K562 (cell line): ENCODE measurements around the gene CALU. TPM values are rescaled to one million over a fixed set of nuclear protein-coding genes. Genes with fewer than 3 reads are reported as not detected.

Experiments
- ETV6 ChIP-seq, 3 experiments: fragments of 150-350 bp in 1 of 3; sonication (generic) in 1 of 3; formaldehyde crosslinking in 1 of 3; IDR thresholded peaks; 2 replicates each; pipeline versions ENCODE4 v1.6.1 to v1.8.0; 2014 to 2022; ENCODE audit warnings: borderline replicate concordance in 2 of 3, low read depth in 2 of 3, antibody characterized with exemption in 1 of 3, low read length in 1 of 3, mild to moderate bottlenecking in 1 of 3, missing genetic modification reagents in 1 of 3
- FOXK2 ChIP-seq, 2 experiments: fragments of 450-650 bp; IDR thresholded peaks in 1 of 2; conservative IDR thresholded peaks in 1 of 2; 2 replicates each; pipeline ENCODE4 v1.6.1; 2016; ENCODE audit warnings: low read depth in 2 of 2, mild to moderate bottlenecking in 1 of 2
- FOXP1 ChIP-seq: sonication (generic); formaldehyde crosslinking; IDR thresholded peaks from 2 replicates; pipeline ENCODE4 v1.8.0; 2022; ENCODE audit warnings: mild to moderate bottlenecking, missing genetic modification reagents
- IFI16 ChIP-seq: fragments of 250-450 bp; sonication (Bioruptor Pico); IDR thresholded peaks from 2 replicates; pipeline ENCODE4 v2.1.2; 2022; ENCODE audit warnings: mild to moderate bottlenecking, inconsistent platforms
- MAFK ChIP-seq: IDR thresholded peaks from 2 replicates; pipeline ENCODE4 v1.6.1; 2011; ENCODE audit warnings: low read length, improper control_type of control experiment
- MED1 ChIP-seq: sonication (generic); formaldehyde crosslinking; IDR thresholded peaks from 2 replicates; pipeline ENCODE4 v1.8.1; 2023; ENCODE audit warnings: missing genetic modification reagents, borderline replicate concordance
- NEUROD1 ChIP-seq: fragments of 150-350 bp; IDR thresholded peaks from 2 replicates; pipeline ENCODE4 v1.6.1; 2014; ENCODE audit warnings: borderline replicate concordance, low read length, low read depth; ENCODE audit not compliant: partially characterized antibody
- NFIC ChIP-seq: fragments of 450-650 bp; IDR thresholded peaks from 2 replicates; pipeline ENCODE4 v1.6.1; 2017; ENCODE audit warnings: mild to moderate bottlenecking, inconsistent platforms
- NUFIP1 ChIP-seq: fragments of 450-650 bp; IDR thresholded peaks from 2 replicates; pipeline ENCODE4 v1.6.1; 2018; ENCODE audit not compliant: partially characterized antibody
- RNF2 ChIP-seq: sonication (generic); IDR thresholded peaks from 2 replicates; pipeline ENCODE4 v1.6.1; 2016
- TAF9B ChIP-seq: fragments of 450-650 bp; IDR thresholded peaks from 2 replicates; pipeline ENCODE4 v1.6.1; 2018; ENCODE audit warnings: mild to moderate bottlenecking; ENCODE audit not compliant: partially characterized antibody
- TBL1XR1 ChIP-seq, 2 experiments: IDR thresholded peaks; 2 replicates each; pipeline ENCODE4 v1.6.1; 2012; ENCODE audit warnings: improper control_type of control experiment in 2 of 2, low read length in 2 of 2, mild to moderate bottlenecking in 1 of 2
- ZC3H11A ChIP-seq: IDR thresholded peaks from 2 replicates; pipeline ENCODE4 v1.6.1; 2012; ENCODE audit warnings: low read depth, low read length, improper control_type of control experiment
- ZNF184 ChIP-seq: sonication (generic); formaldehyde crosslinking; IDR thresholded peaks from 2 replicates; pipeline ENCODE4 v1.5.0; 2020; ENCODE audit warnings: missing genetic modification reagents
- ZNF263 ChIP-seq: sonication (generic); formaldehyde crosslinking; IDR thresholded peaks from 2 replicates; pipeline ENCODE4 v1.8.0; 2022; ENCODE audit warnings: mild to moderate bottlenecking, missing genetic modification reagents, borderline replicate concordance
- ZNF354B ChIP-seq: fragments of 250-450 bp; sonication (Bioruptor Pico); IDR thresholded peaks from 2 replicates; pipeline ENCODE4 v1.4.0; 2020
- polyA plus RNA-seq, 8 experiments: library from polyadenylated mRNA; depleted of rRNA in 4 of 8; stranded (reverse) in 5 of 8; unstranded in 3 of 8; fragments of >200 nt; fragmentation: Nextera tagmentation in 2 of 8; fragmentation: Illumina TruSeq in 1 of 8; extraction: Ambion mirVana in 2 of 8; extraction: Trizol in 1 of 8; gene quantifications; 2 replicates each; pipeline versions ENCODE4 v1.2.1 to v1.2.3, GENCODE V29; 2011 to 2014; ENCODE audit warnings: inconsistent platforms in 1 of 8, missing spikeins in 1 of 8
- total RNA-seq, 7 experiments: library from RNA; depleted of rRNA in 6 of 7; stranded (reverse); fragments of >200 nt in 6 of 7; fragmentation: Illumina TruSeq in 2 of 7; extraction: Trizol in 2 of 7; gene quantifications; 2 replicates each; pipeline versions ENCODE4 v1.2.1 to v1.2.3, GENCODE V29; 2011 to 2021; ENCODE audit warnings: low replicate concordance in 1 of 7
- TF ChIP-seq, protein P1 (sequence below), 2 experiments: fragments of 150-350 bp in 1 of 2; IDR thresholded peaks; 2 replicates each; pipeline ENCODE4 v1.6.1; 2012 to 2016; ENCODE audit warnings: low read depth in 2 of 2, low read length in 2 of 2, mild to moderate bottlenecking in 1 of 2, moderate library complexity in 1 of 2
- TF ChIP-seq, protein P2 (sequence below): IDR thresholded peaks from 2 replicates; pipeline ENCODE4 v1.6.1; 2011; ENCODE audit not compliant: insufficient read length; ENCODE audit errors: extremely low read depth
- TF ChIP-seq, protein P3 (sequence below): sonication (generic); formaldehyde crosslinking; IDR thresholded peaks from 2 replicates; pipeline ENCODE4 v1.8.0; 2023; ENCODE audit warnings: mild to moderate bottlenecking, missing genetic modification reagents

Gene CALU
- total and polyA plus RNA-seq, 9 of the 15 experiments (the other 6 are each of a cell fraction or from before 2014, with no cell fraction given) = 166 to 286 (median 215) TPM

DNA sequence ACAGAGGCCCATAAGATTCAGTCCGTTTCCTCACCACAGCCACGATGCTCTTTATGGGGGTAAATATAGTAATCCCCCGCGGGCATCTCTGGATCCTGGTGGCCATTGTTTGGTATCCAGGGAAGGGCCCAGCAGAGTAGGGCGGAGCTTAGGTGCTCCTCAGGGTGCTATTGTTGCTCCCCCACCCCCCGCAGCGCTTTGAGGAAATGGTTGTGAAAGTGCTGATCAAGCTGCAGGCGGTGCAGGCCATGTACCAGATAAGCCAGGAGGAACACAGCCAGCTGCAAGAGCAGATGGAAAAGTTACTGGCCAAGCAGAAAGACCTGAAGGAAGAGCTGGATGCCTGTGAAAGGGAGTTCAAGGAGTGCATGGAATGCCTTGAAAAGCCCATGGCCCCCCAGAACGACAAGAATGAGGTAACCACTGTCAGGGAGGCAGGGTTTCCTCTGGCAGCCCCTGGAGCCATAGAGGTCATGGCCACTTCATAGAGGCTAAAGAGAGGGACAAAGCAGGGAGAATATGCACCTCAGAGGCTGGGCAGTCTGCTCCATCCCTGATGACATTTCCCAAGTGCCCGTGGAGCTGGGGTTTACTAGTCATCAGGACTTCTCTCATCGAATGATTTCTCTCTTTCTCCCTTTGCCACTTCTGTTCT is 73.5 kb downstream of the CALU start (continued):
- TF ChIP-seq, protein P1, sequence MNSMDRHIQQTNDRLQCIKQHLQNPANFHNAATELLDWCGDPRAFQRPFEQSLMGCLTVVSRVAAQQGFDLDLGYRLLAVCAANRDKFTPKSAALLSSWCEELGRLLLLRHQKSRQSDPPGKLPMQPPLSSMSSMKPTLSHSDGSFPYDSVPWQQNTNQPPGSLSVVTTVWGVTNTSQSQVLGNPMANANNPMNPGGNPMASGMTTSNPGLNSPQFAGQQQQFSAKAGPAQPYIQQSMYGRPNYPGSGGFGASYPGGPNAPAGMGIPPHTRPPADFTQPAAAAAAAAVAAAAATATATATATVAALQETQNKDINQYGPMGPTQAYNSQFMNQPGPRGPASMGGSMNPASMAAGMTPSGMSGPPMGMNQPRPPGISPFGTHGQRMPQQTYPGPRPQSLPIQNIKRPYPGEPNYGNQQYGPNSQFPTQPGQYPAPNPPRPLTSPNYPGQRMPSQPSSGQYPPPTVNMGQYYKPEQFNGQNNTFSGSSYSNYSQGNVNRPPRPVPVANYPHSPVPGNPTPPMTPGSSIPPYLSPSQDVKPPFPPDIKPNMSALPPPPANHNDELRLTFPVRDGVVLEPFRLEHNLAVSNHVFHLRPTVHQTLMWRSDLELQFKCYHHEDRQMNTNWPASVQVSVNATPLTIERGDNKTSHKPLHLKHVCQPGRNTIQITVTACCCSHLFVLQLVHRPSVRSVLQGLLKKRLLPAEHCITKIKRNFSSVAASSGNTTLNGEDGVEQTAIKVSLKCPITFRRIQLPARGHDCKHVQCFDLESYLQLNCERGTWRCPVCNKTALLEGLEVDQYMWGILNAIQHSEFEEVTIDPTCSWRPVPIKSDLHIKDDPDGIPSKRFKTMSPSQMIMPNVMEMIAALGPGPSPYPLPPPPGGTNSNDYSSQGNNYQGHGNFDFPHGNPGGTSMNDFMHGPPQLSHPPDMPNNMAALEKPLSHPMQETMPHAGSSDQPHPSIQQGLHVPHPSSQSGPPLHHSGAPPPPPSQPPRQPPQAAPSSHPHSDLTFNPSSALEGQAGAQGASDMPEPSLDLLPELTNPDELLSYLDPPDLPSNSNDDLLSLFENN (IDR thresholded peaks at IDR 0.05; ENCODE audit: low read depth in 2 of 2, low read length in 2 of 2) = peak in 1 of 2 experiments; percentile 71; a peak in 1 of 4 replicates
- TF ChIP-seq TAF9B (no peak), ZNF263 (peak; percentile 60; the same call in 1 of the 2 replicates), ZNF184 (no peak), ETV6 (IDR thresholded peaks at IDR 0.05; ENCODE audit: borderline replicate concordance in 1 of 2, low read depth in 2 of 2, low read length in 1 of 2) (peak in 1 of 2 experiments; percentile 60; a peak in 1 of 4 replicates), ETV6 (CRISPR knock-in tag; IDR thresholded peaks at IDR 0.05; ENCODE audit: borderline replicate concordance) (no peak), MED1 (CRISPR knock-in tag) (no peak), TBL1XR1 (IDR thresholded peaks at IDR 0.05; ENCODE audit: low read length in 2 of 2) (0 out of 4 replicates have a peak, but pooled peaks of 1 of the 2 experiments have one; percentile 19), IFI16 (CRISPR knock-in tag) (no peak), FOXP1 (CRISPR knock-in tag) (peak; percentile 68; the same call in 1 of the 2 replicates), ZC3H11A (no peak), ZNF354B (CRISPR knock-in tag) (peak; percentile 8; the same call in 1 of the 2 replicates), NFIC (peak; percentile 83), FOXK2 (conservative IDR thresholded peaks at IDR 0.05 in 1 of 2, IDR thresholded peaks at IDR 0.05 in 1 of 2; ENCODE audit: low read depth in 2 of 2) (peak; percentile 54 to 71; a peak in 2 of 4 replicates), RNF2 (peak; percentile 57; the same call in 1 of the 2 replicates), NEUROD1 (peak; percentile 45), NUFIP1 (peak; percentile 26), MAFK (peak; percentile 80)
- TF ChIP-seq, protein P2, sequence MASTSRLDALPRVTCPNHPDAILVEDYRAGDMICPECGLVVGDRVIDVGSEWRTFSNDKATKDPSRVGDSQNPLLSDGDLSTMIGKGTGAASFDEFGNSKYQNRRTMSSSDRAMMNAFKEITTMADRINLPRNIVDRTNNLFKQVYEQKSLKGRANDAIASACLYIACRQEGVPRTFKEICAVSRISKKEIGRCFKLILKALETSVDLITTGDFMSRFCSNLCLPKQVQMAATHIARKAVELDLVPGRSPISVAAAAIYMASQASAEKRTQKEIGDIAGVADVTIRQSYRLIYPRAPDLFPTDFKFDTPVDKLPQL = no peak
- TF ChIP-seq, protein P3, sequence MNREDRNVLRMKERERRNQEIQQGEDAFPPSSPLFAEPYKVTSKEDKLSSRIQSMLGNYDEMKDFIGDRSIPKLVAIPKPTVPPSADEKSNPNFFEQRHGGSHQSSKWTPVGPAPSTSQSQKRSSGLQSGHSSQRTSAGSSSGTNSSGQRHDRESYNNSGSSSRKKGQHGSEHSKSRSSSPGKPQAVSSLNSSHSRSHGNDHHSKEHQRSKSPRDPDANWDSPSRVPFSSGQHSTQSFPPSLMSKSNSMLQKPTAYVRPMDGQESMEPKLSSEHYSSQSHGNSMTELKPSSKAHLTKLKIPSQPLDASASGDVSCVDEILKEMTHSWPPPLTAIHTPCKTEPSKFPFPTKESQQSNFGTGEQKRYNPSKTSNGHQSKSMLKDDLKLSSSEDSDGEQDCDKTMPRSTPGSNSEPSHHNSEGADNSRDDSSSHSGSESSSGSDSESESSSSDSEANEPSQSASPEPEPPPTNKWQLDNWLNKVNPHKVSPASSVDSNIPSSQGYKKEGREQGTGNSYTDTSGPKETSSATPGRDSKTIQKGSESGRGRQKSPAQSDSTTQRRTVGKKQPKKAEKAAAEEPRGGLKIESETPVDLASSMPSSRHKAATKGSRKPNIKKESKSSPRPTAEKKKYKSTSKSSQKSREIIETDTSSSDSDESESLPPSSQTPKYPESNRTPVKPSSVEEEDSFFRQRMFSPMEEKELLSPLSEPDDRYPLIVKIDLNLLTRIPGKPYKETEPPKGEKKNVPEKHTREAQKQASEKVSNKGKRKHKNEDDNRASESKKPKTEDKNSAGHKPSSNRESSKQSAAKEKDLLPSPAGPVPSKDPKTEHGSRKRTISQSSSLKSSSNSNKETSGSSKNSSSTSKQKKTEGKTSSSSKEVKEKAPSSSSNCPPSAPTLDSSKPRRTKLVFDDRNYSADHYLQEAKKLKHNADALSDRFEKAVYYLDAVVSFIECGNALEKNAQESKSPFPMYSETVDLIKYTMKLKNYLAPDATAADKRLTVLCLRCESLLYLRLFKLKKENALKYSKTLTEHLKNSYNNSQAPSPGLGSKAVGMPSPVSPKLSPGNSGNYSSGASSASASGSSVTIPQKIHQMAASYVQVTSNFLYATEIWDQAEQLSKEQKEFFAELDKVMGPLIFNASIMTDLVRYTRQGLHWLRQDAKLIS (CRISPR knock-in tag) = no peak
